PC-3 (cell line): ENCODE results near the gene AIG1. TPM values are rescaled to one million over a fixed set of nuclear protein-coding genes. Genes with fewer than 3 reads are reported as not detected.

Source experiments
- ATAC-seq: fragments of 200-7000 bp; cut with Tn5 transposase; 2 replicates; pipeline ENCODE4 v1.9.1; 2020; ENCODE audit warnings: mild to moderate bottlenecking, moderate library complexity
- BruUV-seq: library from RNA; stranded (reverse); fragments of 400-500 nt; replicated peaks from 2 replicates; lab custom pipeline; 2021; lab: Mats Ljungman, UMichigan
- CTCF ChIA-PET: fragments of 300-600 bp; sonication (Branson Sonifier 250); formaldehyde crosslinking; loops from one replicate; lab custom pipeline; 2022; ENCODE audit warnings: antibody characterized with exemption; lab: Charles Lee
- POLR2A ChIA-PET: fragments of 300-600 bp; sonication (Branson Sonifier 250); formaldehyde crosslinking; loops from one replicate; lab custom pipeline; 2022; ENCODE audit warnings: antibody characterized with exemption; ENCODE audit not compliant: unreplicated experiment; lab: Charles Lee
- DNase-seq: peaks from one replicate; pipeline ENCODE4 v3.0.0-alpha.2; 2015
- H2AFZ ChIP-seq: fragments of 300-600 bp; sonication (generic); 2 replicates; pipeline ENCODE4 v1.6.0; 2016; ENCODE audit warnings: antibody characterized with exemption, low read length
- H3F3A ChIP-seq: fragments of 300-600 bp; sonication (generic); one replicate; pipeline ENCODE4 v1.6.0; 2017; ENCODE audit warnings: antibody characterized with exemption, low read length, control low read depth, mild to moderate bottlenecking; ENCODE audit not compliant: unreplicated experiment
- H3K27ac ChIP-seq: fragments of 300-600 bp; sonication (generic); 2 replicates; pipeline ENCODE4 v1.5.1; 2016; ENCODE audit warnings: mild to moderate bottlenecking, low read length
- H3K27me3 ChIP-seq: fragments of 300-600 bp; sonication (generic); 2 replicates; pipeline ENCODE4 v1.6.1; 2016; ENCODE audit warnings: low read length, mixed read lengths
- H3K36me3 ChIP-seq: fragments of 300-600 bp; sonication (generic); 2 replicates; pipeline ENCODE4 v1.6.1; 2016; ENCODE audit warnings: low read depth, mixed run types, low read length, mixed read lengths
- H3K4me1 ChIP-seq: fragments of 300-600 bp; sonication (generic); 2 replicates; pipeline ENCODE4 v1.5.1; 2016; ENCODE audit warnings: low read length; ENCODE audit not compliant: insufficient read depth
- H3K4me2 ChIP-seq: fragments of 300-600 bp; sonication (generic); 2 replicates; pipeline ENCODE4 v1.6.0; 2016; ENCODE audit warnings: low read length
- H3K4me3 ChIP-seq: fragments of 300-600 bp; sonication (generic); 2 replicates; pipeline ENCODE4 v1.5.1; 2016; ENCODE audit warnings: mild to moderate bottlenecking, low read length, mixed read lengths
- H3K79me2 ChIP-seq: fragments of 300-600 bp; sonication (generic); 2 replicates; pipeline ENCODE4 v1.6.1; 2017; ENCODE audit warnings: low read length, mixed read lengths
- H3K9ac ChIP-seq: fragments of 300-600 bp; sonication (generic); 2 replicates; pipeline ENCODE4 v1.6.0; 2016; ENCODE audit warnings: mild to moderate bottlenecking, low read length
- H3K9me2 ChIP-seq: fragments of 300-600 bp; sonication (generic); replicated peaks from 2 replicates; pipeline ENCODE4 v1.6.1; 2016; ENCODE audit warnings: mixed run types, low read length, mixed read lengths
- H3K9me3 ChIP-seq: fragments of 300-600 bp; sonication (generic); 2 replicates; pipeline ENCODE4 v1.6.1; 2016; ENCODE audit warnings: low read length, mixed read lengths
- H4K20me1 ChIP-seq: fragments of 300-600 bp; sonication (generic); 2 replicates; pipeline ENCODE4 v1.6.1; 2016; ENCODE audit warnings: low read length, mixed read lengths
- EZH2 ChIP-seq: fragments of 300-600 bp; sonication (generic); IDR thresholded peaks from one replicate; pipeline ENCODE4 v1.6.1; 2017; ENCODE audit warnings: antibody characterized with exemption, mild to moderate bottlenecking, low read length; ENCODE audit not compliant: unreplicated experiment
- EZH2phosphoT487 ChIP-seq: fragments of 300-600 bp; sonication (generic); IDR thresholded peaks from 2 replicates; pipeline ENCODE4 v1.6.1; 2018; ENCODE audit warnings: mild to moderate bottlenecking, antibody characterized with exemption, low read length, borderline replicate concordance
- intact Hi-C: fragments of 100-400 bp; cut with micrococcal nuclease; formaldehyde crosslinking; loops from 2 replicates; pipeline ENCODE4 v1.9.0; 2023
- total RNA-seq: library from RNA; depleted of rRNA; stranded (reverse); fragments of >200 nt; gene quantifications from 2 replicates; pipeline ENCODE4 v1.2.3, GENCODE V29; 2014
- TF ChIP-seq, protein P1 (sequence below): fragments of 300-600 bp; sonication (generic); conservative IDR thresholded peaks from 2 replicates; pipeline ENCODE4 v1.5.1; 2017; ENCODE audit warnings: antibody characterized with exemption, low read depth, mild to moderate bottlenecking, low read length

The AIG1 gene
- total RNA-seq, 1 experiment from 2014 or later = 32.7 TPM

DNA sequence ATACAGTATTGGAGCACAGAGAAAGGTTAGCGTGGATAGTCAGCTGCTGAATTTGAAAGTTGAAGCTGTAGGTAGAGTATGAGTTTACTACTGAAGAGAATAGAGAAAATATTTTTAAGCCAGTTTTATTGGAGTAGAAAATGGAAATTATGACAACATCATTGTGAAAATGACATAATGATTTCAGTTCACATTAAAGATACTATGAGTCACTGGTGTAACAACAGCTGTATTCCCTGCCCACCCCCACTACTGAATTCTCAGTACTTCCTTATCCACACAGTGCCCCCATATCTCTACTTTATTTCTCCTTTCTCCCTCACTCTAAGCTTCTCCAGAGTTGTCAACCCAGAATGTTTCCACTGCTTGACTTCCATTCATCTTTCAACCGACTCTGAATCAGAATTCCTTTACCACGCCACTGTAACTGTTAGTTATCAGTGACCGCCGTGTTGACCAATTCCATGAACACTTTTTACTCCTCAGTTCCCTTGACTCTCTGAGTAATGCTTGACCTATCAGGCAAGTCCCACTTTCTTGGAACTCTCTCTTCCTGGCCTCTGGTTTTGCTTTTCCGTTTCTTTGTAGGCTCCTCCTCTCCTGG lies 139.6 kb downstream of the AIG1 start:
- ATAC-seq = no peak
- no TSS peak for BruUV-seq
- no peak for TF ChIP-seq EZH2
- no peak for TF ChIP-seq EZH2phosphoT487
- TF ChIP-seq, protein P1, sequence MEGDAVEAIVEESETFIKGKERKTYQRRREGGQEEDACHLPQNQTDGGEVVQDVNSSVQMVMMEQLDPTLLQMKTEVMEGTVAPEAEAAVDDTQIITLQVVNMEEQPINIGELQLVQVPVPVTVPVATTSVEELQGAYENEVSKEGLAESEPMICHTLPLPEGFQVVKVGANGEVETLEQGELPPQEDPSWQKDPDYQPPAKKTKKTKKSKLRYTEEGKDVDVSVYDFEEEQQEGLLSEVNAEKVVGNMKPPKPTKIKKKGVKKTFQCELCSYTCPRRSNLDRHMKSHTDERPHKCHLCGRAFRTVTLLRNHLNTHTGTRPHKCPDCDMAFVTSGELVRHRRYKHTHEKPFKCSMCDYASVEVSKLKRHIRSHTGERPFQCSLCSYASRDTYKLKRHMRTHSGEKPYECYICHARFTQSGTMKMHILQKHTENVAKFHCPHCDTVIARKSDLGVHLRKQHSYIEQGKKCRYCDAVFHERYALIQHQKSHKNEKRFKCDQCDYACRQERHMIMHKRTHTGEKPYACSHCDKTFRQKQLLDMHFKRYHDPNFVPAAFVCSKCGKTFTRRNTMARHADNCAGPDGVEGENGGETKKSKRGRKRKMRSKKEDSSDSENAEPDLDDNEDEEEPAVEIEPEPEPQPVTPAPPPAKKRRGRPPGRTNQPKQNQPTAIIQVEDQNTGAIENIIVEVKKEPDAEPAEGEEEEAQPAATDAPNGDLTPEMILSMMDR = no peak
- no peaks in the 10 kb centered on the region for H3K4me1 ChIP-seq
- no peak overlapping the region for H3K4me2 ChIP-seq
- no peak overlapping the region for H2AFZ ChIP-seq
- H3K27ac ChIP-seq = no peak overlapping the region
- H3K79me2 ChIP-seq = no peaks in the 10 kb centered on the region
- H3F3A ChIP-seq = no peaks in the 10 kb centered on the region
- ChIA-PET POLR2A (no interaction called here), CTCF (no interaction called here)
- H3K9me2 ChIP-seq = no peaks in the 10 kb centered on the region
- DNase-seq = no peak
- H3K9me3 ChIP-seq = no peaks in the 10 kb centered on the region
- intact Hi-C loops = no loop called here
- H4K20me1 ChIP-seq = no peaks in the 10 kb centered on the region
- H3K27me3 ChIP-seq = no peaks in the 10 kb centered on the region
- H3K9ac ChIP-seq = no peak overlapping the region
- no peak overlapping the region for H3K4me3 ChIP-seq
- no peaks in the 10 kb centered on the region for H3K36me3 ChIP-seq

DNA sequence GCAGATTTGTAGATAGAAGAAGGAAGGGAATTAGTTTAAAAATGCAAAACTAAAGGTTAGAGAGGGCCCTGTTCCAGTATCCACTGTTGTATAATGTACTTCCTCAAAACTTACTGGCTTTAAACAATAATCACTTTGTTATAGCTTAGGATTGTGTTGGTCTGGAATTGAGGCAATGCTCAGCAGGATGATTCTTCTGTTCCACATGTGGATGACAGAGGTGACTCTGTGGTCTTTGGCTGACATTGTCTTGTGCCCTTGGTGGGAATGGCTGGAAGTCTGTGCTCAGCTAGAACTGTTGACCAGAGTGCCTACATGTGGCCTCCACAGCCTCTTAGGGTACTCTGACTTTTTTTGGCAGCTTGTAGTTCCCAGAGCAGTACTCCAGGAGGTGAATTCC lies 143.4 kb downstream of the AIG1 start:
- Histone ChIP-seq H4K20me1 (no peaks in the 10 kb centered on the region), H3K36me3 (no peaks in the 10 kb centered on the region), H3K4me3 (no peak overlapping the region), H3K79me2 (no peaks in the 10 kb centered on the region), H3K27ac (no peak overlapping the region), H3K27me3 (no peaks in the 10 kb centered on the region), H3K9me2 (no peaks in the 10 kb centered on the region), H3K9me3 (no peaks in the 10 kb centered on the region), H2AFZ (no peak overlapping the region), H3K9ac (no peak overlapping the region), H3K4me1 (no peaks in the 10 kb centered on the region), H3K4me2 (no peak overlapping the region), H3F3A (no peaks in the 10 kb centered on the region)
- ChIA-PET POLR2A (no interaction called here), CTCF (no interaction called here)
- DNase-seq (no peak), ATAC-seq (no peak)
- no TSS peak for BruUV-seq
- intact Hi-C loops = no loop called here
- TF ChIP-seq EZH2 = no peak

DNA sequence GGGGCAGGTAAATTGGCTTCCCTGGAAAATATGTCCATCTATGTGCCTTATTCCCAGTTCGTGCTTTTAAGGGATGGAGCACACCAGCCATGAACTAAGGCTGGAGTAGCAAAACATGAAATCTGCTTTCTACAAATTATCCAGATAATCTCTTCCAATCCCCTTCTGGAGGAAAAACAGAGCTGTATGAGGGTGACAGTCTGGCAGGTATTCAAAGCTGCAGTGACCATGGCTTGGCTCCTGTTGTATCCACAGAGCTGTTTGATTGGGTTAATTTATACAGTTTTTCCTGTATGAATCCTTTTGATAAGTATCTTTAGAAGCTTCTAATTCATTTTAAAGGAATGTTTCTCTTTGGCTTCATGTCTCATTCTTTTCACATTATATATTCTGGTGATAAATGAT lies 144.4 kb downstream of the AIG1 start:
- Histone ChIP-seq H3K4me1 (no peaks in the 10 kb centered on the region), H2AFZ (no peak overlapping the region), H3K27ac (no peak overlapping the region), H4K20me1 (no peaks in the 10 kb centered on the region), H3K9ac (no peak overlapping the region), H3K9me3 (no peaks in the 10 kb centered on the region), H3K9me2 (no peaks in the 10 kb centered on the region), H3F3A (no peaks in the 10 kb centered on the region), H3K4me2 (no peak overlapping the region), H3K36me3 (no peaks in the 10 kb centered on the region), H3K27me3 (no peaks in the 10 kb centered on the region), H3K4me3 (no peak overlapping the region), H3K79me2 (no peaks in the 10 kb centered on the region)
- TF ChIP-seq, protein P1 = no peak
- no peak for TF ChIP-seq EZH2phosphoT487
- TF ChIP-seq EZH2 = no peak
- intact Hi-C loops = no loop called here
- no TSS peak for BruUV-seq
- ATAC-seq (no peak), DNase-seq (no peak)
- ChIA-PET POLR2A (no interaction called here), CTCF (no interaction called here)
